ENCODE measurements around the gene DPYD.

Gene DPYD

GRCh38 chr1:97088391-97088790, 832.4 kb downstream of the DPYD start:
- no peak for TF ChIP-seq CTCF (IDR thresholded peaks at IDR 0.05; ENCODE audit: extremely low read depth, missing control alignments)
- no peak for DNase-seq (ENCODE audit: low spot score)

- no peak for DNase-seq (ENCODE audit: low spot score)
- TF ChIP-seq CTCF (IDR thresholded peaks at IDR 0.05; ENCODE audit: extremely low read depth, missing control alignments) = no peak
Observed at GRCh38 chr1:97084546-97084945, 836.3 kb downstream of the DPYD start.

DNA sequence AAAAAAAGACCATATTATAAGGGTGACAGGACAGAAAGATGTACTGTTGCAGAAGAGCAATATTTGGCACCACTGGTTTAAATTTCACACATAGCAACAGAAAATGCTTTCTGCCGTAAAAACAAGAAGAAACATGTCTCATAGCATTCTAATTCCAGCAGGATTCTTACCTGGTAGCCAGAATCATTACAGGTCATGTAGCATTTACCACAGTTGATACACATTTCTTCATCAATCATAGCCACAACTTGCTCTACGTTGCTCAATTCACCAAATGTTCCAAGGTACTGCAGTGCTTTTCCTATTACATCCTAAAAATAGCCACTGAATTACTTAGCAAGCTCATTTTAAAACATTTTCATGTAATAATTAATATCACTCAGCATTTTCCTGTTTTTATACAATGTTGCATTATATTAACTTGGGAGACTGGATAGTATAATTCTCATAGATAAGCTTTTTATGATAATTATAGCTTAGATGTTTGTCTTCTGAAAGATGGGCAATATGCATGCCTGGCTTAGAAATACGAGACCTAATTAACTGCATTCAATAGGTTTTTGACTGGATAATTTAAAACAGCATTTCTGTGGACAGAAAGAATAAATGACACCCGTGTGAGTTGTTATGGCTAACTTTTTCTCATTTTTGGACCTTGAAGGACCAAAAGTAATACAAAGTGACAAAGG, 838.5 kb downstream of the DPYD start:
- no peak for TF ChIP-seq CTCF (IDR thresholded peaks at IDR 0.05; ENCODE audit: extremely low read depth, missing control alignments)
- no peak for DNase-seq (ENCODE audit: low spot score)

DNA sequence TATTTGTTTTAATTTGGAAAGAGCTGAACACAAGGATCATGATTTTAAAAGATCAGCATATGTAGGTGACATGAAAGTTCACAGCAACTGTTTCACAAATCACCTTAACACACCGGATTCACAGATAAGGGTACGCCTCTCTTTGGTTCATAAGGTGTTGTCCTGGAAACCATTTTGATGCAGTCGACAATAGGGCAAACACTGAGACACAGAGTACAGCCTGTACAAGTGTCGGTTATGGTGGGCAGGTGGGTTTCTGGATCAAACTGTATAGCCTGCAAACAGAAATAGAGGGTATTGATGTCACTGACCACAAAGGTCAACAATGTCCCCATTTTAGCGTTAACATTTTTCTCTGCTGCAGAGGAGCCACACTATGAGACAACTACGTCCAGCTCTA, 842.0 kb downstream of the DPYD start:
- no peak for TF ChIP-seq CTCF (IDR thresholded peaks at IDR 0.05; ENCODE audit: extremely low read depth, missing control alignments)
- no peak for DNase-seq (ENCODE audit: low spot score)

GRCh38 chr1:97077221-97077620, 843.6 kb downstream of the DPYD start:
- DNase-seq (ENCODE audit: low spot score) = no peak
- no peak for TF ChIP-seq CTCF (IDR thresholded peaks at IDR 0.05; ENCODE audit: extremely low read depth, missing control alignments)

DNA sequence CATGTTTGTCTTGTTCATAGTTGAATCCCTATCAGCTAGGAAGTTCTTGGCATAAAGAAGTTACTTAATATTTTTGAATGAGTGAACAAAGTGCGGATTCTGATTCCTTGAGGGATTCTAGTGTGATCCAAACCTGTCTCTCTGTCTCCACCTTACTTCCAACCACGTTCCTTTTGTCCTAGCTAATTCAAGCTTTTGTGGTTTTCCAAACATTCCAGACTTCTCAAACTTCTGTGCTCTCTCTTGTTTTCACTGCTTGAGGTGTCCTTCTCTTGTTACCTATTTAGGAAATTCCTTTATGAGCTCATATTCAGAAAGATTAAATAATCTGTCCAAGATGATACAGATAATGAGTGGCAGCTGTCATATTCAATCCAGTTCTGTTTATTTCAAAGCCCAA, 846.1 kb downstream of the DPYD start:
- TF ChIP-seq CTCF (IDR thresholded peaks at IDR 0.05; ENCODE audit: extremely low read depth, missing control alignments) = no peak
- no peak for DNase-seq (ENCODE audit: low spot score)

DNA sequence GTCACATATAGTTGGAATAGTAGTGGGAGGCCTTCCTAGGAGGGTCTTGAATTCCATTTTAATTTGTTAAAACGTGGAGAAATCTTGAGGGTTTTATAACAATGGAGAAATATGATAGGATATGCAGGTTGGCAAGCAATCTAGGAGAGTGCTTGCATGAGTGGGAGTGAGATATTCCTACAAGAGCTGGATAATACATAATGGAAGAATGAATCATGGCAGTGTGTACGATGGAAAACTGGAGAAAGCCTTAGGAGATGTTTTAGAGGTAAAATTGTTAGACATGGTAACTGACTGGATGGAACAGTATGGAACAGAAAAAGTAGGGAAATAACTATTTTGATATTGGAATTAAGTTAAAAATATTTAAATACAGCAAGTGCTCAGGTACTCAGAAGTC, 846.9 kb downstream of the DPYD start:
- no peak for DNase-seq (ENCODE audit: low spot score)
- no peak for TF ChIP-seq CTCF (IDR thresholded peaks at IDR 0.05; ENCODE audit: extremely low read depth, missing control alignments)

Measured in GM20000 (cell line).